ENCODE data around the gene MYLIP.
A peak's percentile ranks its signal among the peaks of the same experiment; 100 is the strongest.
"Not testable (repeated sequence)": the region's sequence is repeated elsewhere in the genome, so short reads cannot be mapped to it uniquely, and the experiment has no call there.

Gene MYLIP

GRCh38 chr6:16146028-16146427, 17.1 kb downstream of the MYLIP start:
- no peak for DNase-seq

- no peak for DNase-seq
Measured at GRCh38 chr6:16146527-16146955, 17.7 kb downstream of the MYLIP start.

GRCh38 chr6:16148498-16148897, 19.6 kb downstream of the MYLIP start:
- DNase-seq = no peak

GRCh38 chr6:16149305-16149704, 20.4 kb downstream of the MYLIP start:
- no peak for DNase-seq

- DNase-seq = no peak
Measured at GRCh38 chr6:16150098-16150497, 21.2 kb downstream of the MYLIP start.

- no peak for DNase-seq
Measured at GRCh38 chr6:16153211-16153820, 24.4 kb downstream of the MYLIP start.

GRCh38 chr6:16154904-16155303, 26.0 kb downstream of the MYLIP start:
- DNase-seq = no peak

- no peak for DNase-seq
Measured at GRCh38 chr6:16157492-16157891, 28.6 kb downstream of the MYLIP start.

GRCh38 chr6:16157909-16158308, 29.0 kb downstream of the MYLIP start:
- DNase-seq = no peak

- no peak for DNase-seq
Measured at GRCh38 chr6:16158943-16159557, 30.2 kb downstream of the MYLIP start.

- DNase-seq = no peak
Measured at GRCh38 chr6:16160794-16161193, 31.9 kb downstream of the MYLIP start.

GRCh38 chr6:16162003-16162402, 33.1 kb downstream of the MYLIP start:
- no peak for DNase-seq

- DNase-seq = no peak
Measured at GRCh38 chr6:16163066-16163465, 34.2 kb downstream of the MYLIP start.

GRCh38 chr6:16163535-16164300, 34.8 kb downstream of the MYLIP start:
- DNase-seq = no peak

- no peak for DNase-seq
Measured at GRCh38 chr6:16165641-16166040, 36.8 kb downstream of the MYLIP start.

- DNase-seq = no peak
Measured at GRCh38 chr6:16166871-16167608, 38.2 kb downstream of the MYLIP start.

GRCh38 chr6:16168121-16168520, 39.2 kb downstream of the MYLIP start:
- no peak for DNase-seq

GRCh38 chr6:16168858-16169257, 40.0 kb downstream of the MYLIP start:
- peak; percentile 10 for DNase-seq

GRCh38 chr6:16171400-16171799, 42.5 kb downstream of the MYLIP start:
- no peak for DNase-seq

GRCh38 chr6:16173167-16173940, 44.5 kb downstream of the MYLIP start:
- DNase-seq = no peak

- no peak for DNase-seq
Measured at GRCh38 chr6:16174416-16175078, 45.7 kb downstream of the MYLIP start.

- DNase-seq = not testable (repeated sequence)
Measured at GRCh38 chr6:16176600-16176999, 47.7 kb downstream of the MYLIP start.

Measured in activated CD4-positive, alpha-beta T cell treated with anti-CD3 and anti-CD28 coated beads, Interleukin-2, Interleukin-6, amounts not matched to agents 100 ng/mL and 50 ng/mL, durations not matched to agents 16 hours and 8 hours (primary cell).